T-cell (primary cell): Measurements from ENCODE around the gene CTBP1. TPM values are rescaled to one million over a fixed set of nuclear protein-coding genes. Genes with fewer than 3 reads are reported as not detected.

ENCODE experiments used
- ATAC-seq, 4 experiments: fragments of 200-7000 bp in 3 of 4; fragments of 150-1000 bp in 1 of 4; cut with Tn5 transposase; replicated peaks in 1 of 4; 1 replicate in 3 of 4; 2 replicates in 1 of 4; pipeline ENCODE4 v1.10.0; 2021; ENCODE audit warnings: moderate library complexity in 3 of 4, mild to moderate bottlenecking in 2 of 4, moderate number of reproducible peaks in 1 of 4
- CTCF ChIA-PET, 2 donors: fragments of 300-600 bp; sonication (Branson Sonifier 250); formaldehyde crosslinking; loops; one replicate each; lab custom pipeline; 2022; ENCODE audit warnings: antibody characterized with exemption in 2 of 2; lab: Charles Lee
- POLR2A ChIA-PET, 2 donors: fragments of 300-600 bp; sonication (Branson Sonifier 250); formaldehyde crosslinking; loops; one replicate each; lab custom pipeline; 2022; ENCODE audit warnings: antibody characterized with exemption in 2 of 2; lab: Charles Lee
- DNase-seq, 35 experiments: peaks; one replicate each; pipeline versions ENCODE4 v3.0.0 to v3.0.0-alpha.2; 2013 to 2023
- H3K27ac ChIP-seq: one replicate; pipeline ENCODE4 v1.5.1; 2013; ENCODE audit warnings: low read length
- H3K27me3 ChIP-seq, 2 experiments: replicated peaks in 1 of 2; 1 replicate in 1 of 2; 2 replicates in 1 of 2; pipeline versions ENCODE4 v1.6.1 to v1.7.0; 2013; ENCODE audit warnings: low read length in 1 of 2, mixed read lengths in 1 of 2; ENCODE audit not compliant: control insufficient read depth in 2 of 2, insufficient read depth in 2 of 2; ENCODE audit errors: extremely low read depth in 1 of 2
- H3K36me3 ChIP-seq, 2 donors: 1 replicate in 1 of 2; 2 replicates in 1 of 2; pipeline versions ENCODE4 v1.6.1 to v1.7.0; 2013; ENCODE audit warnings: low read length in 1 of 2; ENCODE audit not compliant: control insufficient read depth in 2 of 2, insufficient read depth in 1 of 2; ENCODE audit errors: extremely low read depth in 1 of 2
- H3K4me1 ChIP-seq, 2 experiments: 1 replicate in 1 of 2; 2 replicates in 1 of 2; pipeline versions ENCODE4 v1.6.1 to v1.7.0; 2013; ENCODE audit warnings: low read length in 2 of 2, mixed read lengths in 1 of 2; ENCODE audit not compliant: insufficient read depth in 2 of 2, control insufficient read depth in 1 of 2; ENCODE audit errors: extremely low read depth in 1 of 2
- H3K4me3 ChIP-seq, 2 donors: 1 replicate in 1 of 2; 2 replicates in 1 of 2; pipeline versions ENCODE4 v1.5.1 to v1.7.0; 2013; ENCODE audit warnings: mild to moderate bottlenecking in 2 of 2, low read length in 1 of 2, moderate library complexity in 1 of 2; ENCODE audit not compliant: control insufficient read depth in 1 of 2; ENCODE audit errors: extremely low read depth in 1 of 2
- H3K9me3 ChIP-seq: 2 replicates; pipeline ENCODE4 v1.7.0; 2013
- H3K27ac Mint-ChIP-seq, 2 donors: one replicate each; pipeline ENCODE4 v1.8.0; 2020 to 2021; ENCODE audit warnings: mild to moderate bottlenecking in 2 of 2, mixed read lengths in 2 of 2
- H3K27me3 Mint-ChIP-seq, 2 donors: one replicate each; pipeline ENCODE4 v1.8.0; 2021 to 2022; ENCODE audit warnings: mixed read lengths in 2 of 2
- H3K36me3 Mint-ChIP-seq: one replicate; pipeline ENCODE4 v1.8.0; 2021; ENCODE audit warnings: mixed read lengths
- H3K4me1 Mint-ChIP-seq, 3 donors: one replicate each; pipeline ENCODE4 v1.8.0; 2020 to 2022; ENCODE audit warnings: mixed read lengths in 3 of 3, mild to moderate bottlenecking in 1 of 3
- H3K4me3 Mint-ChIP-seq, 3 donors: one replicate each; pipeline ENCODE4 v1.8.0; 2020 to 2022; ENCODE audit warnings: mild to moderate bottlenecking in 3 of 3, mixed read lengths in 3 of 3, moderate library complexity in 3 of 3
- H3K9me3 Mint-ChIP-seq, 3 donors: one replicate each; pipeline ENCODE4 v1.8.0; 2020 to 2022; ENCODE audit warnings: mixed read lengths in 3 of 3
- WGBS: methylation state at CpG from one replicate; pipeline ENCODE4 v1.1.5; 2013; ENCODE audit warnings: missing lambda C conversion rate; ENCODE audit not compliant: insufficient coverage; 5-methylcytosine and 5-hydroxymethylcytosine counted together
- total RNA-seq, 35 experiments: library from RNA in 6 of 35; stranded (reverse) in 6 of 35; fragments of 120-200 nt in 1 of 35; gene quantifications; one replicate each; pipeline versions ENCODE4 v1.2.1 to v1.2.4 and lab custom pipeline; 2013 to 2026

Gene CTBP1
- total RNA-seq, 5 donors from 2014 or later (not counting 1 experiment from before 2014, with no cell fraction given): 185 to 232 (median 207) TPM

DNA sequence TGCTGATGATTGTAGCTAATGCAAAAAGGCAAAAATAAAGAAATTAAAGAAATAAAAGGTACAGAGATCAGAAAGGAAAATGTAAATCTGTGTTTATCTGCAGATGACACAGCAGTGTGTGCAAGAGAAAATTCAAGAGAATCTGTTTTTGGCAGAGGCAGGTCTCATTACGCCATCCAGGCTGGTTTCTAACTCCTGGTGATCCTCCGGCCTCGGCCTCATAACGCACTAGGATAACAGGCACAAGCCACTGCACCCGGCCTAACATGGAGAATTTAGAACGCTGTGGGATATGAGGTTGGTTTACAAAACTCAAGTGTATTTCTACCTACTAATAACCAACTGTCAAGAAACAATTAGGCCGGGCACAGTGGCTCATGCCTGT lies 29.4 kb downstream of the CTBP1 start:
- ChIA-PET CTCF (interaction anchor here in 1 of 2 donors (0.6 kb wide), 1 partner anchor 88 kb away, joined by 3 read pairs; no protein-coding TSS in a partner anchor), POLR2A (no interaction called here)
- H3K27ac Mint-ChIP-seq: peak overlapping the region; percentile 30 to 71
- H3K4me3 ChIP-seq: no peak overlapping the region
- H3K4me3 Mint-ChIP-seq: no peak overlapping the region
- H3K36me3 ChIP-seq: peaks cover 17 to 43% of the 10 kb centered on the region in 2 donors
- peaks cover 42 to 51% (median 45%) of the 10 kb centered on the region in 3 donors for H3K4me1 Mint-ChIP-seq
- H3K27ac ChIP-seq: no peak overlapping the region
- no peaks in the 10 kb centered on the region for H3K9me3 Mint-ChIP-seq
- H3K27me3 ChIP-seq: no peaks in the 10 kb centered on the region
- WGBS: 83% methylated on average over 1 of the region's 7 CpGs
- peaks cover 28% of the 10 kb centered on the region for H3K36me3 Mint-ChIP-seq
- no peaks in the 10 kb centered on the region for H3K27me3 Mint-ChIP-seq
- ATAC-seq: no peak
- H3K9me3 ChIP-seq: no peaks in the 10 kb centered on the region
- no peak for DNase-seq
- peaks cover 8 to 56% of the 10 kb centered on the region in 2 experiments for H3K4me1 ChIP-seq

GRCh38 chr4:1218634-1219565 lies 30.0 kb downstream of the CTBP1 start:
- Mint-ChIP-seq H3K4me1 (peaks cover 39 to 49% (median 45%) of the 10 kb centered on the region in 3 donors), H3K4me3 (peak overlapping the region in 2 of 3 donors; percentile 12 to 21), H3K36me3 (peaks cover 22% of the 10 kb centered on the region), H3K27ac (peak overlapping the region; percentile 41 to 71), H3K27me3 (no peaks in the 10 kb centered on the region), H3K9me3 (no peaks in the 10 kb centered on the region)
- no peaks in the 10 kb centered on the region for H3K9me3 ChIP-seq
- no peaks in the 10 kb centered on the region for H3K27me3 ChIP-seq
- WGBS: 79% methylated on average over 2 of the region's 21 CpGs
- no peak overlapping the region for H3K4me3 ChIP-seq
- ATAC-seq (no peak), DNase-seq (no peak)
- ChIA-PET CTCF (interaction anchor here in 1 of 2 donors (0.6 to 0.7 kb wide), 2 partner anchors 53 to 87 kb away, joined by 3 read pairs; no protein-coding TSS in a partner anchor), POLR2A (no interaction called here)
- H3K27ac ChIP-seq: no peak overlapping the region
- H3K36me3 ChIP-seq: peaks cover 19 to 43% of the 10 kb centered on the region in 2 donors
- peaks cover 8 to 54% of the 10 kb centered on the region in 2 experiments for H3K4me1 ChIP-seq

DNA sequence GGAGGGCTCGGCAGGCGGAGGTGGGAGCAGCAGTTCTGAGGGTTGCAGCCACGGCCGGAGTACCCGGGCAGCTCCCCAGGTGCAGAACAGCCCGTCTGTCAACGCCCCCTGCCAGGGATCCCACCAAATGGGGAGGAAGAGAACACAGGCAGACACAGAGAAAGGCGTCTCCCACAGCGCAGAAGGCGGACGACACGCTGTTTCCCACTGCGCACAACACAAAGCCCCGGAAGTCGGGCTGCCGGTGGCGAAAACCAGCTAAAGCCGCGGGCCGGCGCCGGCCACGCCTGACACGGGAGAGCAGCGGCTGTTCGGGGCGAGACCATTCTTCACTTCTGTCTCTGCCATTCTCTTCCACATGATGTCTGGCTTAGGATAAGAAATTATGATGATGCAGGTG lies 31.6 kb downstream of the CTBP1 start:
- no peaks in the 10 kb centered on the region for H3K27me3 Mint-ChIP-seq
- DNase-seq (no peak), ATAC-seq (peak in 1 of 4 experiments; percentile 3)
- no peaks in the 10 kb centered on the region for H3K9me3 ChIP-seq
- H3K27ac ChIP-seq: peak overlapping the region; percentile 25
- CTCF ChIA-PET: interaction anchor here in 1 of 2 donors (0.6 to 1.5 kb wide), 6 partner anchors 14 to 50 kb away, joined by 3 to 7 read pairs (median 4); no protein-coding TSS in a partner anchor
- POLR2A ChIA-PET: interaction anchor here in 1 of 2 donors (0.6 kb wide), 1 partner anchor 42 kb away, joined by 3 read pairs; no protein-coding TSS in a partner anchor
- H3K4me3 Mint-ChIP-seq: peak overlapping the region; percentile 54 to 72 (median 54)
- peaks cover 8 to 53% of the 10 kb centered on the region in 2 experiments for H3K4me1 ChIP-seq
- H3K36me3 Mint-ChIP-seq: peaks cover 20% of the 10 kb centered on the region
- peak overlapping the region; percentile 75 to 78 for H3K27ac Mint-ChIP-seq
- H3K9me3 Mint-ChIP-seq: no peaks in the 10 kb centered on the region
- H3K27me3 ChIP-seq: no peaks in the 10 kb centered on the region
- WGBS: 96% methylated on average over 16 of the region's 27 CpGs
- peaks cover 31 to 54% of the 10 kb centered on the region in 2 donors for H3K36me3 ChIP-seq
- H3K4me1 Mint-ChIP-seq: peaks cover 39 to 49% (median 44%) of the 10 kb centered on the region in 3 donors
- H3K4me3 ChIP-seq: peak overlapping the region in 1 of 2 donors; percentile 33

GRCh38 chr4:1216869-1217294 lies 32.0 kb downstream of the CTBP1 start:
- H3K27ac ChIP-seq: peak overlapping the region; percentile 25
- no peaks in the 10 kb centered on the region for H3K9me3 Mint-ChIP-seq
- no peaks in the 10 kb centered on the region for H3K27me3 ChIP-seq
- H3K4me1 Mint-ChIP-seq: peaks cover 39 to 49% (median 44%) of the 10 kb centered on the region in 3 donors
- peak overlapping the region; percentile 49 to 74 for H3K27ac Mint-ChIP-seq
- ChIA-PET CTCF (interaction anchor here in 1 of 2 donors (0.6 to 1.5 kb wide), 6 partner anchors 13 to 50 kb away, joined by 3 to 7 read pairs (median 4); no protein-coding TSS in a partner anchor), POLR2A (interaction anchor here in 1 of 2 donors (0.6 kb wide), 1 partner anchor 41 kb away, joined by 3 read pairs; no protein-coding TSS in a partner anchor)
- H3K4me3 ChIP-seq: peak overlapping the region; percentile 28 to 33
- peak overlapping the region; percentile 54 to 72 (median 56) for H3K4me3 Mint-ChIP-seq
- DNase-seq: peak; percentile 55 to 80 (median 70)
- no peaks in the 10 kb centered on the region for H3K9me3 ChIP-seq
- H3K4me1 ChIP-seq: peaks cover 8 to 53% of the 10 kb centered on the region in 2 experiments
- H3K36me3 Mint-ChIP-seq: peaks cover 20% of the 10 kb centered on the region
- 3% methylated on average over 21 of the region's 21 CpGs for WGBS
- ATAC-seq: peak; percentile 93 to 98 (median 95)
- H3K27me3 Mint-ChIP-seq: no peaks in the 10 kb centered on the region
- H3K36me3 ChIP-seq: peaks cover 31 to 58% of the 10 kb centered on the region in 2 donors

GRCh38 chr4:1216076-1216614 lies 32.8 kb downstream of the CTBP1 start:
- H3K36me3 Mint-ChIP-seq: peaks cover 14% of the 10 kb centered on the region
- H3K4me3 Mint-ChIP-seq: peak overlapping the region in 2 of 3 donors; percentile 56 to 72
- peak overlapping the region; percentile 49 to 74 for H3K27ac Mint-ChIP-seq
- no peak for ATAC-seq
- no peaks in the 10 kb centered on the region for H3K27me3 Mint-ChIP-seq
- H3K9me3 ChIP-seq: no peaks in the 10 kb centered on the region
- no peaks in the 10 kb centered on the region for H3K27me3 ChIP-seq
- H3K4me3 ChIP-seq: peak overlapping the region; percentile 28 to 33
- CTCF ChIA-PET: interaction anchor here in 1 of 2 donors (1.0 to 1.5 kb wide), 2 partner anchors 12 to 14 kb away, joined by 4 to 5 read pairs; no protein-coding TSS in a partner anchor
- H3K9me3 Mint-ChIP-seq: no peaks in the 10 kb centered on the region
- POLR2A ChIA-PET: no interaction called here
- peaks cover 27 to 58% of the 10 kb centered on the region in 2 donors for H3K36me3 ChIP-seq
- H3K4me1 ChIP-seq: peaks cover 8 to 53% of the 10 kb centered on the region in 2 experiments
- DNase-seq: no peak
- H3K27ac ChIP-seq: peak overlapping the region; percentile 25
- WGBS: 97% methylated on average over 31 of the region's 34 CpGs
- peaks cover 39 to 47% (median 41%) of the 10 kb centered on the region in 3 donors for H3K4me1 Mint-ChIP-seq
